HUES64 (cell line): ENCODE data around the gene AREG.

ENCODE experiments used
- H3K27ac ChIP-seq: 2 replicates; pipeline ENCODE4 v1.7.0; 2013; ENCODE audit warnings: low read depth, low read length, inconsistent platforms
- H3K27me3 ChIP-seq: 2 replicates; pipeline ENCODE4 v1.6.1; 2013; ENCODE audit warnings: mild to moderate bottlenecking, low read length; ENCODE audit not compliant: insufficient read depth
- H3K36me3 ChIP-seq: 2 replicates; pipeline ENCODE4 v1.6.1; 2013; ENCODE audit warnings: mild to moderate bottlenecking, low read length; ENCODE audit not compliant: insufficient read depth
- H3K4me1 ChIP-seq: 2 replicates; pipeline ENCODE4 v1.6.1; 2013; ENCODE audit warnings: mild to moderate bottlenecking, low read length, moderate library complexity; ENCODE audit not compliant: insufficient read depth
- H3K4me3 ChIP-seq: 2 replicates; pipeline ENCODE4 v1.5.1; 2013; ENCODE audit warnings: mild to moderate bottlenecking, low read length, moderate library complexity
- H3K9ac ChIP-seq: 2 replicates; pipeline ENCODE4 v1.6.1; 2013; ENCODE audit warnings: mild to moderate bottlenecking, low read depth, low read length
- H3K9me3 ChIP-seq: 2 replicates; pipeline ENCODE4 v1.6.1; 2013; ENCODE audit warnings: low read depth, low read length; ENCODE audit not compliant: insufficient read depth
- WGBS: fragments of 150-250, 120-280 bp; methylation state at CpG from one replicate; pipeline ENCODE4 v1.1.7; 2013; ENCODE audit warnings: missing lambda C conversion rate; 5-methylcytosine and 5-hydroxymethylcytosine counted together

Gene AREG

GRCh38 chr4:74450298-74450683, 5.4 kb downstream of the AREG start:
- Histone ChIP-seq H3K9me3 (no peaks in the 10 kb centered on the region), H3K27ac (no peak overlapping the region), H3K36me3 (no peaks in the 10 kb centered on the region), H3K4me1 (peaks cover 17% of the 10 kb centered on the region), H3K27me3 (peaks cover 20% of the 10 kb centered on the region), H3K9ac (no peak overlapping the region), H3K4me3 (no peak overlapping the region)
- WGBS = 94% methylated on average over 4 of the region's 4 CpGs

DNA sequence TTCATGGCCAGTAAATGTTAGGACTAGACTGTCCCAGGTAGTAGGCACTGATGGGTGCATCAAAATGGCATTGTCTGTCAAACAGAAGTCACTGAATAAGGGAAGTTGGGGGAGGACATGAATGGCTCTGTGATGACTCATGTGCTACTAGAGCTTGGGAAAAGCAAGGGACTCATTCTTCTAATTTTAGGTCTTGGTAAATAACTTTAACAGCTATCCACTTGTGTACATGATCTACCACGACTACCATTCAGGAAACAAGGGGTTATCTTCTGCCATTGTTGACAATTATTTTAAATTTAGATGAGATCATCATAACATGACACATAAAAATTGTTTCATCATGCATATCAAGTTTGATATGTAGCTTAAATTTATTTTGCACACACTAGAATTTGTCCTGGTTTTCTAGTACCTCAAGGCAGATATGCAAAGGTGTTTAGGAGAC, 6.3 kb downstream of the AREG start:
- Histone ChIP-seq H3K4me1 (peaks cover 17% of the 10 kb centered on the region), H3K27ac (no peak overlapping the region), H3K36me3 (no peaks in the 10 kb centered on the region), H3K4me3 (no peak overlapping the region), H3K9ac (peak overlapping the region; percentile 8; the same call in 1 of the 2 replicates), H3K9me3 (no peaks in the 10 kb centered on the region), H3K27me3 (peaks cover 11% of the 10 kb centered on the region)
- WGBS = no CpG with 5 or more reads among the region's 1 CpG

GRCh38 chr4:74453037-74453635, 8.2 kb downstream of the AREG start:
- Histone ChIP-seq H3K9ac (no peak overlapping the region), H3K36me3 (no peaks in the 10 kb centered on the region), H3K4me1 (peaks cover 17% of the 10 kb centered on the region), H3K27ac (no peak overlapping the region), H3K4me3 (no peak overlapping the region), H3K9me3 (no peaks in the 10 kb centered on the region), H3K27me3 (no peaks in the 10 kb centered on the region)
- WGBS = 93% methylated on average over 5 of the region's 5 CpGs

DNA sequence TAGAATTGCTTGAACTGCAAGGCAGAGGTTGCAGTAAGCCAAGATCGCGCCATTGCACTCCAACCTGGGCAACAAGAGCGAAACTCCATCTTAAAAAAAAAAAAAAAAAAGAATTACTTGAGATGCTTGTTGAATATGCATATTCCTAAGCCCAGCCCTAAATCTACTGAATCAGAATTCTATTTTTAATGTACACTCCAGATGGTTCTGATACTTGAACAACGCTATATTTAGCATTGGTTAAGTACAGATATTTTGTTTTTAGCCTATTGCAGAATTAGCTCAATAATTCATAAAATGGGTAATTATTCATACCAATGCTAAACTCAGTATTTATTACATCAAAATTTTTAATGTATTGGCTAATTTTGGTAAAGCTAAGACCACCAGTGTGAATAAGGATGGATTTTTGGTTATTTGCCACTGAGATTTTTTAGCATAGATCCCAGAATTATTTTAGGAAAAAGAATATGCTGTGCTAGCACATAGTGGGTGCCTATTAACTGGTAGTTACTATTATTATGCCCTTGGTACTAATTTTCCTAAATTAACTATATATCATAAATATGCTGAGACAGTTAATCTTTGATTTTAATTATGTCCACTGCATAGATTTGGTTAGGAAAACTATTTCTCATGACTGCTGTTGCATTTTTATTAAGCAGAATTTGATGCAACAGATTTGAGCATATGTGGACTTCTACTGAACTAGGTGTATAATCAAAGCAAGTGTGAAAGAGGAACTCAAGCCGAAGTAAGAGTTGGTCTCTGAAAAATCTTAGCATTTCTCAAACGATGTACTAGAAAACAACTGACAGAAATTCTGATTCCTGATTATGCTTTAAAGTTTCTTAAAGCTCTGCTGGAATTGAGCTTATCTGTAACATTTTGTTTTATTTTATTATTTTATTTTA, 9.2 kb downstream of the AREG start:
- no peaks in the 10 kb centered on the region for H3K9me3 ChIP-seq
- no peak overlapping the region for H3K27ac ChIP-seq
- H3K36me3 ChIP-seq = no peaks in the 10 kb centered on the region
- WGBS = 94% methylated on average over 5 of the region's 6 CpGs
- H3K27me3 ChIP-seq = no peaks in the 10 kb centered on the region
- no peak overlapping the region for H3K9ac ChIP-seq
- H3K4me1 ChIP-seq = peaks cover 17% of the 10 kb centered on the region
- H3K4me3 ChIP-seq = no peak overlapping the region

DNA sequence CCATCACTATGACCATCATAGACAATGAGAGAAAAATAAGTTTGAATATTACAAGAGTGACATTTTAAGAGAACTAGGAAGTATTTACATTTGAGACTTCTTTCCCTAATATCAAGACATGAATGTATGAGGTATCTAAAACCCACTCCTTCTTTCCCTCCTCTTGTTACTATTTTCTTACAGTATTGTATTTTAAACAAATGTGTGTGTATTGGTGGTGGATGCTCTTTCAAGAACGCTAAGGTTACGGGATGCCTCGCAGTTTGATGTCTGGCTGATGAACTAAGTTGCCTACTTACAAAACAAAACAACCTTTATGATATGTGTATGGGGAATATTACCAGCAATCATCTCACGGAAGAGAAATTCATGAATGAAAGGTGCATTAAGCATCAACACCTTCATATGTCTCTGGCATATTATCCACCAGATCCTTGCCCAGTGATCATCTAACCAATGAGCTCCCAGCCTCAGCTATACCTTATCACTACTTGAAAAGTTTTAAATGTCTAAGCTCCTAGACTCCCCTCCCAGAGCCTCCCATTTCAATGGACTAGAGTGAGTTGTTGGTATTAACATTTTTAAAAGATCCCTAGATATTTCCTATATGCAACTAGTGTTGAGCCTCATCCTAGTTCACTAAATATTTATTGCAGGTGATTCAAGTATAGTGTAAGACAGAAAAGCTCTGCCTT, 10.6 kb downstream of the AREG start:
- Histone ChIP-seq H3K9me3 (no peaks in the 10 kb centered on the region), H3K9ac (no peak overlapping the region), H3K27me3 (no peaks in the 10 kb centered on the region), H3K4me3 (no peak overlapping the region), H3K36me3 (no peaks in the 10 kb centered on the region), H3K27ac (no peak overlapping the region), H3K4me1 (peaks cover 9% of the 10 kb centered on the region; the same call in 1 of the 2 replicates)
- WGBS = 100% methylated on average over 1 of the region's 4 CpGs

DNA sequence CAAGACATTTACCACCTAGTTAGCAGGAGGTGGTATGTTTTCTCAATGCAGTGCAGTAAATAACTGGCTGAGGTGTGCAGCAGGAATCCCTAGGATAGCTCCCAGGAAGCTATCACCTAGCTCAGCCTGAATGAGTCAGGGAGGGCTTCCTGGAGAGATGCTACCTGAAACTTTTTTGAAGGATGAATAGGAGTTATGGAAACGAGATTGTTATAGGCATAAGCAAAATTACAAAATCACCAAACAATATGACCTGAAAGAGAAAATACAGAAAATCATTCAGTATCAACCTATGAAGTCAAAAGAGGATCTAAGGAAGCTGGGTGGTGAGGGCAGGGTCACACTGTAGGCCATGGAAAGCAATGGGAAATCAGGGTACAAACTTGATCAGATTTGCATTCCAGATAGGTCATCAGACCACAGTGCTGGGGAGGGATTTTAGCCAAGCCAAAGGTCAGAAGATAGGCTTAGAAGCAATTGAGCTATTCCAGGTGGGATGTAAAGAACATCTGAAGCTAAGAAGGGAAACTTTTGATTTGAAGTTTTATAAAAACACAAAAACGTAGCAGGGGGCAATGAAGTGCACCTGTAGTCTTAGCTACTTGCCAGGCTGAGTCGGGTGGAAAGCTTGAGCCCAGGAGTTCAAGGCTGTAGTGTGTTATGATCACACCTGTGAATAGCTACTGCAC, 11.3 kb downstream of the AREG start:
- Histone ChIP-seq H3K9ac (no peak overlapping the region), H3K27me3 (no peaks in the 10 kb centered on the region), H3K9me3 (no peaks in the 10 kb centered on the region), H3K27ac (no peak overlapping the region), H3K4me1 (peaks cover 4% of the 10 kb centered on the region; the same call in 1 of the 2 replicates), H3K36me3 (no peaks in the 10 kb centered on the region), H3K4me3 (no peak overlapping the region)
- 92% methylated on average over 2 of the region's 3 CpGs for WGBS

DNA sequence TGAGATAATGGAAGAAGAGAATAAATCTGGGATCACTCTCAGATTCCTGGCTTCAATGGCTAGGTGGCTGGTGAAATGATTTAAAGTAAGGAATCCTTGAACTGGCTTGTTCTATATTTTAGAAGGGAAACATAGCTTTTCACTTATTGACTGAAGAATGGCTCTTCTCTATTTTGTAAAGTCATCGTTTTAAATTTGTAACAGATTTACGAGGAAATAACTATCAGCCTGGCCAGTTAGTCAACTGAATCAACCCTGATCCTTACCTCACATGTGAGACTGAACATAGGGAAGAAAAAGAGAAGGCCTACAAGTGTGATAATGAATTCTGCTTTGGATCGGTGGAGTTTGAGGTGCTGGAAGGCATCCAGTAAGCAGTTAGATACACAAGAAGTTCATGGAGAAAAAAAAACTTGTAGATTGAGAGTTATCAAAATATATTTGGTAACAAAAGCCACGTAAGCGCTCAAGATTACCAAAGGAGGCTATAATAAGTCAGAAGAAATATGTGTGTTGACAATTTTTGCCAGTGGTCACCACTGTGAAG, 12.0 kb downstream of the AREG start:
- H3K27me3 ChIP-seq = no peaks in the 10 kb centered on the region
- 97% methylated on average over 5 of the region's 5 CpGs for WGBS
- H3K4me3 ChIP-seq = no peak overlapping the region
- H3K4me1 ChIP-seq = no peaks in the 10 kb centered on the region
- no peak overlapping the region for H3K27ac ChIP-seq
- no peaks in the 10 kb centered on the region for H3K9me3 ChIP-seq
- no peak overlapping the region for H3K9ac ChIP-seq
- no peaks in the 10 kb centered on the region for H3K36me3 ChIP-seq

GRCh38 chr4:74460833-74461232, 15.9 kb downstream of the AREG start:
- Histone ChIP-seq H3K36me3 (no peaks in the 10 kb centered on the region), H3K9me3 (no peaks in the 10 kb centered on the region), H3K9ac (no peak overlapping the region), H3K27ac (no peak overlapping the region), H3K4me3 (no peak overlapping the region), H3K27me3 (no peaks in the 10 kb centered on the region), H3K4me1 (no peaks in the 10 kb centered on the region)

DNA sequence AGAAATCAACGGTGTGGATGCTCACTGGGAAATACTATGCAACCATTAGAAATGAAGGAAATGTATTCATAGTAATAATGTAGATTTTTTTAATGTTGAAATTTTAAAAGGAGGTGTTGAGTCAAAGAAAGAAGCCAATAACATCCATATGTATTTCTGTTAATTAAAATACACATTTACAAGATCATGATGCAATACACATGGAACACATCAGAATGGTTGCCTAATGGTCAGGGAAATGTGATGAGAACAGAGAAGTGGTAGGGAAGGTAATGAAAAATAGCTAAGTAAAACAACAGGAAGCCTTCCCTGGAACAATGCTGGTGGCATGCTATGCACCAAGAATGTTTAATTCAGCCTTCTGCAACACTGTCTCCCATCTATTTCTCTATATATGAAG, 18.2 kb downstream of the AREG start:
- H3K9ac ChIP-seq = no peak overlapping the region
- no peak overlapping the region for H3K27ac ChIP-seq
- no peaks in the 10 kb centered on the region for H3K9me3 ChIP-seq
- no peaks in the 10 kb centered on the region for H3K4me1 ChIP-seq
- no peaks in the 10 kb centered on the region for H3K27me3 ChIP-seq
- H3K36me3 ChIP-seq = no peaks in the 10 kb centered on the region
- WGBS = 96% methylated on average over 1 of the region's 1 CpG
- H3K4me3 ChIP-seq = no peak overlapping the region

- H3K4me3 ChIP-seq = no peak overlapping the region
- no peaks in the 10 kb centered on the region for H3K4me1 ChIP-seq
- H3K27me3 ChIP-seq = no peaks in the 10 kb centered on the region
- no peak overlapping the region for H3K27ac ChIP-seq
- H3K9me3 ChIP-seq = no peaks in the 10 kb centered on the region
- no peak overlapping the region for H3K9ac ChIP-seq
- no peaks in the 10 kb centered on the region for H3K36me3 ChIP-seq
These were observed 19.4 kb downstream of the AREG start for GRCh38 chr4:74464291-74464690.
